NCI-H524 treated with DMSO at 0.1 percent for 48 hours (cell line): Measurements from ENCODE around the gene AMPD3.

Experiments
- DNase-seq: peaks from one replicate; lab custom pipeline; 2025; lab: John Stamatoyannopoulos, UW

Gene AMPD3

DNA sequence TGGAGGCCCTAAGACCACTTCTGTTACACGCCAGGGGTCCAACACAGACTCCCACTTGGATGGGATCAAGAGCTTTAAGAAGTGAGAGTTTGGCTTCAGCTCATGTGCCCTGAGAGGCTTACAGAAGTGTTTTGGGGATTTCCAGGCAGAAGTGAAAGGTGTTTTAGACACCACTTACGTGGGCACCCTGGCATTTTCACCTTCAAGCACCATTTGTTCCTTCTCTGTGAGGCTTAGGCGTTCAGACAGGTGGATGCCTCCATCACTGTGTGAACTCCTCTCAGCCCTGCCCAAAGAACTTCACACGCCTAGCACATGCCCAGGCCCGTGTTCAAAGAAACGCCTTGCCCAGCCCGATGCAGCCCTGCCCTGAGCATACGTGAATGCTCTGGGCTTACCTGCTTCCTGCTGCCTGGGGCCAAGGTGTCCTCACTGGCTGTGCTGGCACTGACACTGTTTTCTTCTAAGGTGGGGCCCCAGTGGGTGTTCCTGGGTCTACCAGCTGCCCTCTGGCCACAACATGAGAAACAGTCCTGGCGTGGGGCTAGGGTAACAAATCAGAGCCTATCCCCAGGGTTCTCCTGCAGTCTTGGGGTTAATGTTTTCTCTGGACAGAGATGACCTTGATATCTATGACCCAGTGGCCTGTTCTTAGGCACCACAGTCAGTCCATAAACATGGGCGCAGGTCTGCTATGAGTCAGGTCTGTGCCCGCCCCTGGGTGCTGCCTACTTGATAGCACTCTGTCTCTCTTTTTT lies 34.0 kb downstream of the AMPD3 start:
- no peak for DNase-seq

DNA sequence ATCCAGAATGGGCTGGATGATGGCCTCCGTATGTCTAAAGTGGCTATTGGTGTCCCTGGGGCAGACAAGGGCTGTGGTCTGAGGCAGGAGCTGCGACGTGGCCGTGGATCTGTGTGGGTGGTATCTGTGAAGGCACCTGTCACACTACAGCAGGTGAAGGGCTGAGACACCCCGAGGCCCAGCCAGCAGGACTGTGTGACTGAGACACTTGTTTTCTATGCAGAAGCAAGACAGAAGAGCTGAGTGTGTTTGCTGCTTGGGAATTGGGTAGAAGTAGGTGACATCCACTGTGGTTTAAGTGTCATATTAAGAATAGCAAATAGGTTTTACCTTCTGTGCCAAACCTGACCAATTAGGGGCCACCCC lies 35.0 kb downstream of the AMPD3 start:
- DNase-seq: no peak

DNA sequence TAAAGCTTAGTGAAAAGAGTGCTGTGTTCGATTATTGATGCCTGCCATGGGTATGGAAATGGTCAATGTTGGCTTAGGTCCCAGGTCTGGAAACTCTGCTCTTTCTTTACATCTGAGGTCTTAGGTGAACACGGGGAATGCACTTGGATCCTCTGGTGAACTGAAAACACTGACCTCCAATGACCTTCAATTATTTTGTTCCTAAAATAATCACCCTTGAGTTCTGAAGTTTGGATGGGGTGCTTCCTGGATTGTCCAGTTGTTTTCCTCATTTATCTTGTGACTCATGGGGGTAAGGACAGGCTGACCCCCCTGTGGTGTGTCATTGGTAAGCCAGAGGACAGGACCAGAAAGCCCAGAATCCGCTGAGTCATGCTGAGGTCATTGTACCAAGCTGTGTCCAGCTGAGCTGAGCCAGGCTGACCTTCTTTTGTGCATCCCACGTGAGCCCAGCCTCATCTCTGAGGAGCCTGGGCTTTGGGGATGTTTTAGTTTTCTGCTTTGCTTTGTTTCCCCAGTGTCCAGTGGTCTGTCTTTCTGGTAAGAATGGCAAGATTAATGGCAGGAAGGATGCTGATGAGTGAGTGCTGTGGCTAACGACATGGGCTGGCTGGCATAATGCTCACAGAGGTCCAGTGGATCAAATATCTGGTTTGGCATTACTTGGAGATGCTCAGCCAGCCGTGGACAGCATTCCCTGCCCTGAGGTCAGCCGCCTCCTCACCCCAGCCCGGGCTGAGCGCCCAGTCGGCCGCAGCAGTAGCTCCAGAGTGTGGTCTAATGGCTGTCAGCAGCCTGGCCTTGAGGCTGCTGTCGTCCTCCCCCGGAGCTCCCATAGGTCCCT lies 35.6 kb downstream of the AMPD3 start:
- DNase-seq: no peak

DNA sequence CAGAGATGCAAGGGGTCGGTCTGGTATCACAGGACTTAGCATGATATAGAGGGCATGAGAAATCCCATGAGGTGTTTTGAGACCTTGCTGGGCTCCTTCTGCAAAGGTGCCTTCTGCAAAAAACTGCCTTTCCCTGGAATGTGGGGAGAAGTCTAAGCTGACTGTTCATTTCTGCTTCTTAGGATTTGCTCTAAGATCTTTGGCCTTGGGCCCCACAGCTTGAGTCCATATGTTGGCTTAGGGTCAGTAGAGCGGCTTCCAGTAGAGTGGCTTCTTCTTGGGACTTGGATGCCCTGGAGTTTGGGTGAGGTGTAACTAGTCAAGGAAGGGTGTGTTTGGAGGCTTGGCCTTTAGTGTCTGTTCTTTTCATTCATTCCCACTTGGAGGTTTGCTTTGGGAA lies 37.0 kb downstream of the AMPD3 start:
- no peak for DNase-seq

DNA sequence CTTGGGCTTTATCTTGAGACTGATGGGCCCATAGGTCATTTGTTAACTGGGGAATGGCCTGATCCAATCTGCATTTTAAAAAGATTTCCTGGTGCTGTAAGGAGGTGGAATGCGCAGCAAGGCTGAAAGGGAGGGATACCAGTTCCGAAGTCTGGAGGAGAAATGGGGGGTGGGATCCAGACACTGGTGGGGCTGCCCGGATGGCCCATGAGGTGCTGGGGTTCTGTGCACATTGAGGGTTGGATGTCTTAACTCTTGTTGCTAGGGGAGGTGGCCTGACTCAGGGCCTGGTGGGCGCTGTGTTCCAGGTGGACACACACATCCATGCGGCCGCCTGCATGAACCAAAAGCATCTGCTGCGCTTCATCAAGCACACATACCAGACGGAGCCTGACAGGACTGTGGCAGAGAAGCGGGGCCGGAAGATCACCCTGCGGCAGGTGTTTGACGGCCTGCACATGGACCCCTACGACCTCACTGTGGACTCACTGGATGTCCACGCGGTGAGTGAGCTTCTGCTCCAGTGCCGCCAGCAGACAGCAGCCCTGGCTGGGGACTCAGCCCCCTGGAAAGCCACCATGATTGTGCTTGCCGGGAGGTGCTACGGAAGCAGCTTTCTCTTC lies 38.1 kb downstream of the AMPD3 start:
- DNase-seq: no peak

DNA sequence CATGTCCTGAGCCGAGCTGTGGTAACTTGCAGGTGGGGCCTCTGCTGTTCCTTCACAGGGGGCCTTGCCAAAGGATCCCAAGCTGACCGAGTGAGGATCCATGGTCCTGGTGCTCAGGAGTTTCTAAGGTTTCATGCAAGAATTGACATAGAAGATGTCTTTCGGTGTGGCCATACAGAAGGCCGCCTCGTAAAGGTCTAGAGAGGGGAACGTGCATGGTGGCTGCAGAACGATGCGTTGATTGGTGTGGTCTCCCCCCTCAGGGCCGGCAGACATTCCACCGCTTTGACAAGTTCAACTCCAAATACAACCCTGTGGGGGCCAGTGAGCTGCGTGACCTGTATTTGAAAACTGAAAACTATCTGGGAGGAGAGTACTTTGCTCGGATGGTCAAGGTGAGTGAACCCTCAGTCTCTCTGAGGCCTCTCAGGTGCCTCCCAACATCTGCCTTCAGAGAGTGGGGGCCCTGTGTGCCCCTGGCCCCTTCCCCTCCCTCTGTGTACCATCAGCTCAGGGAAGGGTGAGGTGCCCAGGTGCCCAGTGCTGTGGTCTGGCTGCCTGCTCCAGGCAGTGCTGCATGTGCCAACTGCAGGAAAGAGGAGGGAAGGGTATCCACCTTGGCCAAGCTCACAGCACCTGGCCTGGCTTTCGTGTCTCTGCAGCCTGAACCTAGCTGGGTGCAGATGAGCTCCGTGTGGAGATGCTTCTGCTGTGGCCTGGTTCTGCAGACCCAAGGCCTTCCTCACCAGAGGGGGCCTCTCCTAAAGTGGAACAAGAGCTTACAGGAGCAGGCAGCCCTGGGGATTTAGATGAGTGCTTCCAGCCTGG lies 39.8 kb downstream of the AMPD3 start:
- no peak for DNase-seq

DNA sequence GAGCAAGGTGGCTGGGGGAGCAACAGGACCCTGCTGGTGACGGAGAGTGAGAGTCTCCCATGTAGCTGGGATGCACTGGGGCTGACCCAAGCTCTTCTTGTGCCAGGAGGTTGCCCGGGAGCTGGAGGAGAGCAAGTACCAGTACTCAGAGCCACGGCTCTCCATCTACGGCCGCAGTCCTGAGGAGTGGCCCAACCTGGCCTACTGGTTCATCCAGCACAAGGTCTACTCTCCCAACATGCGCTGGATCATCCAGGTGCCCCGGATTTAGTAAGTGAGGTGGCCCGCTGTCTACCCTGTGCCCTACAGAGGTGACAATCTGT lies 40.4 kb downstream of the AMPD3 start:
- no peak for DNase-seq

DNA sequence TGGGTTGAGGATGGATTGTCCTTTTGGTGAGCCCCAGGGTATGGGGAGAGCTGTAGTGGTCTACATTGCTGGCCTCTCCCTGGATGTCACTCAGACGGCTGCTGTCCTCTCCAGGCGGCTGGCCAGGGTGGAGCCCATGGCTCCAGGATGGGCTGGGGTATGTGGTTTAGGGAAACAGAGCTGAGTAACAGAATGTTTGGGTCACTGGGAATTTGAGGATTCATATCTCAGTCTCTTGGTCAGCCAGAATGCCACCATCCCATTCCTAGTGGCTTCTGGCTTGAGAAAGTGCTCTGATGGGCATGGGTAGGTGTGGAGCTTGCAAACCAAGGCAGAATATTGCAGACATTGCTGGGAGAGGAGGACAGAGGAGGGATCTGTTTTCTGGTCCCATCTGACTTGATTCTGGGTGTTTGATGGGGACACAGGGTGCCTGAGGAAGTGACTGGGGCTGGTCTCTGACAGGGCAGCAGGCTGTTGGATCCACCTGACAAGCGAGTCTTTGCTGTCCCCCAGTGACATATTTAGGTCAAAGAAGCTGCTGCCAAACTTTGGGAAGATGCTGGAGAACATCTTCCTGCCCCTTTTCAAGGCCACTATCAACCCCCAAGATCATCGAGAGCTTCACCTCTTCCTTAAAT lies 41.4 kb downstream of the AMPD3 start:
- no peak for DNase-seq

DNA sequence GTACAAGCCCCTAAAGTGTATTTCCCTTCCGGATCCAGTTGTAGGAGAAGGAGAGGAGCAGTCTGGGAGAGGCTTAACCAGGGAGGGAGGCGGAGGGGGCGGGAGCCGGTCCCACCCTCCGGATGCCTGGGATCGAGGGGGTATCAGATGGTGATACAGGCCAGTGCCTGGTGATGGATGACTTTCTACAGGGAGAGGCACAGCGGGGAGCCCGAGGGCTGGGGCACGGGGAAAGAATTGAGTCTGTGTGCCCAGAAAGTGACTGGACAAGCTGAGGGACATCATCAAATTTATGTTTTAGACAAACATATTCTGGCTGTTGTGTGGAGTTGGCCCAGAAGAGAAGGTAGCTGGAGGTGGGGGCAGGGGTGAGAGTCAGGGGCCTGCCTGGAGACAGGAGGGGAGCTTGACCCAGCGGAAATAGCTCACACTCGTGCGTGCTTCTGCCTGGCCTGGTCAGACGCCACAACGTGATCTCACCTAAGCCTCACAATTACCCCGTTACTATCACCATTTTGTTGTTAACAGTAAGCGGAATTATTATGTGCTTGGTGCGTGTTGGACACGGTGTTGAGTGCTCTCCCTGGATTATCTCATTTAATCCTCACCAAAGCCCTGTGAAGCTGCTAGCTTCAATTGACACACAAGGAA lies 42.4 kb downstream of the AMPD3 start:
- no peak for DNase-seq

DNA sequence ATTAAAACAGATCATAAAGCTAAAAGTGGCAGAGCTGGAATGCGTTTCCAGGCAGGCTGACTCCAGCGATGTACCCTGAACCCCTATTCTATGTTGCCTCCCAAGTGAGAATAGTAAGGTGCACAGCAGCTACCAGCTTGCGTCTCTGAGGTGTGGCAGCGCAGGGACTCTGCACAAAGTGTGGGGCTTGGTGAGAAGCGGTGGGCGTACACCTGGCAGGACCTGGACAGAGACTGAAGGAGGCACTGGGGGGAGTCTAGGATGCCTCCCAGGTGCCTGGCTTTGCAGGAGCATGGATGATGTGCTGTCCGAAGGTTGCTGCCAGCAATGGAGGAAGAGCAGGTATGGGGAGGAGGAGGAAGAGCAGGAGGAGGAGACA lies 42.9 kb downstream of the AMPD3 start:
- DNase-seq: no peak

DNA sequence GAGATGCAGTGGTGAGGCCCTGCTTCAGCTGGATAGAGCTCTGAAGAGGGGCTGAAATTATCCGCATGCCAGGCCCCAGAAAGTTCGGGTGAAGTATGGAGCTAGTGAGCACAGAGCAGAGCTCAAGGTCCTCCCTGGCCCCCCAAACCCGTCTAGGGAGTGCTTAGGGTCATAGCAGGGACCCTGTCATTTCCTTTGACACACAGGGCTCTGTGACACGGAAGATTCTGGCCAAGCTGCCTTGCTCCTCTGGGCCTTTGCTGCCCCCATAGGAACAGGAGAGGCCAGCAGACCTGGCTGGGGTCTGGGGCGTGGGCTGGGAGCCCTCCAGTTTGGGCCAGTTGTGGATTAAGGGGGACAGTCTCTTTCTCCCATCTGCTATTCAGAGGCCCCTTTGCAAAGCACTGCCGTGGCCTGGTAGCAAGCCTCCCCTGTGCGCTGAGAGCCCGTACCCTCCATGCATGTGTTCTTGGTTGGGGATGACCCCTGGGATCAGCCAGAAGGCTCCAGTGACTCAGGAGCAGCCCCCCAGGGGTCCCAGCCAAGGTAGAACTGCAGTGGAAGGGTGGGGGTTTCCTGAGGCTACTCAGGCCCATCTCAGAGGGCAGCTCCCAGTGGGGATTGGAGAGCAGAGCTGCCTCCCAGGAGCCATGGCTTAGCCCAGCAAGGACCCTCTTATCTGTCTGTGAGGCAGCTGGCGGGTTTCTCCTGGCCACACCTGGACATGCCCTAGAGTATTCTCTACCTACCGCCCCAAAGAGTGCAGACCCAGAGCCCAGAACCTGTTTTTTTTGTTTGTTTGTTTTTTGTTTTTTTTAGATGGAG lies 43.6 kb downstream of the AMPD3 start:
- DNase-seq: no peak

DNA sequence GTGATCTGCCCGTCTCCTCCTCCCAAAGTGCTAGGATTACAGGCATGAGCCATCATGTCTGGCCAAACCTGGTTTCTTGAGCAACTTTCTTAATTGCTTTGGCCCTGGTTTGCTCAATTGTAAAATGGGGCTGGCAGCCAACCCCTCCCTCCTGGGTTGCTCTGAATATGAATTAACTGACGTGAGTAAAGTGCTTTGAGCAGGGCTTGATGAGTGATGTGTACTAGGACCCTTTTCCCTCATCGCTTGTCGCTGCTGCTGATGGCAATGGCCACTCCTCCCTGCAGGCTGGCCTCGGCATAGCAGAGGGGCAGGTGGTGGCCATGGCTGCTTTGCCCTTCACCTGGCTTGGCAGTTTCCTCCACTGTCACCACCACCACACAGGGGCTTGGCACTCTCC lies 44.4 kb downstream of the AMPD3 start:
- no peak for DNase-seq

DNA sequence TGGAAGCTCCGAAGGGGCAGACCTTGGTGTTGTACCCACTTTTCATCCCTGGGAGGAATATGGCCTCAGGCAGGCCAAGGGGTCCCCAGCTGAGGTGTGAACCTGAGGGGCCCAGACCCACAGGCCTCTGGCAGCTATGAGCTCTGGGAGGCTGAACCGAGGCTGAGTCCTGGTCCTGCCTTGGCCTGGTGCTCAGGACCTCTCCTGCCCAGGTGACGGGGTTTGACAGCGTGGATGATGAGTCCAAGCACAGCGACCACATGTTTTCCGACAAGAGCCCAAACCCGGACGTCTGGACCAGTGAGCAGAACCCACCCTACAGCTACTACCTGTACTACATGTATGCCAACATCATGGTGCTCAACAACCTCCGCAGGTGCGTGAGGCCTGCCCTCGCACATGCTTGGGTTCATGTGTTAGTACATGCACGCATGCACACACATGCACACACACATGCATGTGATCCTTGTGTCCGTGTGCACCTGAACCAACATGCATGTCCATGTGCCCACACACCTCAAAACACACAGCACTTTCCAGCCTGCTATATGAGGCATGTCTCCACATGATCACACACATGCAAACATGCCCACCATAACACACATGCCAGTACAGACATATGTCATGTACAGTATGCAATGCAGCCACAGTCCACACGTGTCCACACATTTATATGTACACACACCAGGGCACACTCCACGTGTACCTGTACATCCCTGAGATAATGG lies 45.0 kb downstream of the AMPD3 start:
- no peak for DNase-seq

DNA sequence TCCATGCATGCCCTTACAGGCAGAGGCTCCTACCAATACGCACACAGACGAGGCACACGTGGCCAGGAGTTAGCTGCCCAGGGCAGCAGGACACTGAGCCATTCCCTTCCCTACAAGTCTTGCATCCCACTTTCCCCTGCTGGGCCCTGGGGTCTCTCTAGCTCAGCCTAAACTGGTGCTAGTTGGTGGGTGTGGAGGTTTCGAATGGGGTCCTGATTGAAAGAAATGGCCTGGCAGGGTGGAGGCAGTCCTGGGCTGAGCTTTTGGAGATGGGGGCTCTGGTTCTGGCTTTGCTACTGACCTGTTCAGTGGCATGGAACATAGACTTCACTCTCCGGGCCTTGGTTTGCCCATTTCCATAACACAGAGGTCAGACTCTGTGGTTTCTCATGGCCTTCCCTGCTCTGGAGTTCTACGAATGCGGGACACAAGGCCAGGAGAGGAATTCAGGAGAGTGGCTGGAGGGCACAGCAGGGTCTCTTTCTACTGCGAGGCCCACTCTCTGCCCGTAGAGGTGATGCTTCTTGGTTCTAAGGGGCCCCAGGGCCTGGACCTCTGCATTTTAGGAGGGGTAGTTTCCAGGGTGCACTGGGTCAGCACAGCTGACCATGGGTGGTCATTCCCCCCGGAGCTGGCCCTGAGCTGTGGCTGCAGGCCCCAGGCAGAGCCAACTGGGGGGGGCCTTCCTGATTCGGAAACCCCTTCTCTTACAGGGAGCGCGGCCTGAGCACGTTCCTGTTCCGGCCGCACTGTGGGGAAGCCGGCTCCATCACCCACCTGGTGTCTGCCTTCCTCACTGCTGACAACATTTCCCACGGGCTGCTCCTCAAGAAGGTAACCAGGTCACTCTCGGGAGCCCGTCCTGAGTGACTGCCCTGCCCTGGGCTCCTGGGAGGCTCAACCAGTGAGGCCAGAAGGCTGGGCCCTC lies 46.0 kb downstream of the AMPD3 start:
- no peak for DNase-seq

DNA sequence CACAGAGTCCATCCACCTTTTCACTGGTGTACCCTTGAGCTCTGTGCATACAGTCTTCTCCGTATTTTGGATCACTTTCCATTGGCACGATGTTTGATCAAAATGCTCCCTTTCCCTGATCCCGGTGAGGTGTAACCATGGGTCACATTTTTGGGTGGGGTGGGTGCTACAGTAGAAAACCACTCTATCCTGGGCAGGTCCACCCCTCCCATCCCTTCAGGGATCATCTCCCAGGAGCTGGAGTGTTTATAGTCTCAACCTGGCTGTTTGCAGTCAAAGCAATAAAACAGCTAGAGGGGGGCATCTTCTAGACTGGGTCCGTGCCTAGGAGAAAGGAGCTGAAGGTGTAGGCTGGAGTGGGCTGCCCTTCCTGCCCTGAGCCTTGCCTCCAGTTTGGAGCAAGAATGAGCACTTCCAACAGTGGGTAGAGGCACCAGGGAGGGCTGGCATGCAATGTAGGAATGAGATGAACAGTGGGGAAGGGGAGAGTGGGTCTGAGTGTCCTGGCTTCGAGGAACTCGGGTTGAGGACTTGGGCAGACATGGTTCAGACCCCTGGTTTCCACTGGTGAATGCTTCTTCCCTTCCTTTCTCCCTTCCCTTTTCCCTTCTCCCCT lies 47.1 kb downstream of the AMPD3 start:
- DNase-seq: no peak

DNA sequence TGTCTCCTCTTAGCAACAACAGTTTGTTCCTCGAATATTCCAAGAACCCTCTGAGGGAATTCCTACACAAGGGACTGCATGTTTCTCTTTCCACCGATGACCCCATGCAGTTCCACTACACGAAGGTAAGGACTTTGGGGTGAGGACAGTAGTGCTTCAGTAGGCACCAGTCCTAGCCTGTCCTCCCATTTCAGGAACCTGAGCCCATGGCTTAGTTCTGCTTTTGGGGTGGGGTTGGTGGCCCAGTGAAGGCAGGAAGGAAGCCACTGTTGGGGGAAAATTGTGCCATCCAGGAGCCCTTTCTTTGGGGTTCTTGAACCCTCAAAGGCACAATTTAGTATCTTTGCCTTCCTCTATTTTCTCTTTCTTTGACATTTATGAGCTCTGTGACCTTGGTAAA lies 47.7 kb downstream of the AMPD3 start:
- DNase-seq: no peak

DNA sequence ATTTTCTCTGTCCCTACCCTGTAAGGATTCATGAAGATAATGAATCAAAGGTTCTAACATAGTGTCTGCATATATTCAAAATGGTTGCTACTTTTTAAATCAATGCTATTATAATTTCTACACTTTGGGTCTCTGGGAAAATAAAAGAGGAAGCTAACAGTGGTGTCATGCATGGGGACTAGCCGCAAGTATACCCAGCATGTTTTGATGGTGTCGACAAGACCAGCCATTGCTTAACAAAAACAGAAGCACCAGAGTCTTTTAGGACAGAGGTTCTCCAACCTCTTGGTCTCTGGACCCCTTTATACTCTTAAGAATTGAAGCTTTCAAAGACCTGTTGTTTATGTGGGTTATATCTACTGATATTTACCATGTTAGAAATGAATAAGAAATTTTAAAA lies 48.2 kb downstream of the AMPD3 start:
- DNase-seq: no peak

DNA sequence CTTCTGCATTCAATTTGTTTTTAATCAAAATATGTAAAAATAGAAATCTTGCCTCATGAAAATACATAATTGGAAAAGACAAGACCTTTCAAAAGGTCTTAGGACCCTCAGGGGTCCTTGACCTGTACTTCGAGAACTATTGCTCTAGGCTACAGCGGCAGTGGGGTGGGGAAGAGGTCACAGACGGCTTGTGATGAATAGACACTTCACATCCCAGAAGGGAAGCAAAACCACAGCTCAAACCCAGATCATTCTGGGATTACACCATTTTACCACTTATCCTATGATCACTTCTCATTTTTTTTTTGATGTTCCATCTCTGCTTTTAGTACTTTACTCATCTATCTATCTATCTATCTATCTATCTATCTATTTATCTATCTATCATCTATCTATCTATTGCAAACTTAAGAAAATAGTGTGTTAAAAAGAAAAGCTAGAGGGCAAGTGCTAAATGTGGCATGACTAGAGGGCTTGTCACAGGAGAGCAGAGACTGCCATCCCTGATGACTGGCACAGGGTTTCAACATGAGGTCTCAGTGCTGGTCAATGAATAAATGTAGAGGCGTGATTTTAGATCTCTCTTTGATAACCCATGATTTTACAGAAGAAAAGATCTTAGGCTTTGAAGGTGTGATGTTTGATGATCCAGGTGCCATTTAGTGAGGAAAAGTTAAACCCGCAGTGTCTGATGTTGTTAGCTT lies 48.9 kb downstream of the AMPD3 start:
- DNase-seq: no peak
